Measurements from ENCODE around the gene HGD.

GRCh38 chr3:120614765-120615164 lies 67.3 kb downstream of the HGD start:
- TF ChIP-seq POLR2AphosphoS5 (IDR thresholded peaks at IDR 0.05; ENCODE audit: low read depth, low read length) (no peak), FOXP2 (optimal IDR thresholded peaks at IDR 0.05; ENCODE audit: borderline replicate concordance, extremely low read depth, extremely low read length, insufficient read depth) (no peak), TAF1 (IDR thresholded peaks at IDR 0.05; ENCODE audit: borderline replicate concordance, insufficient read depth, low read length) (no peak), SIN3A (IDR thresholded peaks at IDR 0.05; ENCODE audit: borderline replicate concordance, insufficient read depth, low read length) (no peak)
- TF ChIP-seq, protein P1, sequence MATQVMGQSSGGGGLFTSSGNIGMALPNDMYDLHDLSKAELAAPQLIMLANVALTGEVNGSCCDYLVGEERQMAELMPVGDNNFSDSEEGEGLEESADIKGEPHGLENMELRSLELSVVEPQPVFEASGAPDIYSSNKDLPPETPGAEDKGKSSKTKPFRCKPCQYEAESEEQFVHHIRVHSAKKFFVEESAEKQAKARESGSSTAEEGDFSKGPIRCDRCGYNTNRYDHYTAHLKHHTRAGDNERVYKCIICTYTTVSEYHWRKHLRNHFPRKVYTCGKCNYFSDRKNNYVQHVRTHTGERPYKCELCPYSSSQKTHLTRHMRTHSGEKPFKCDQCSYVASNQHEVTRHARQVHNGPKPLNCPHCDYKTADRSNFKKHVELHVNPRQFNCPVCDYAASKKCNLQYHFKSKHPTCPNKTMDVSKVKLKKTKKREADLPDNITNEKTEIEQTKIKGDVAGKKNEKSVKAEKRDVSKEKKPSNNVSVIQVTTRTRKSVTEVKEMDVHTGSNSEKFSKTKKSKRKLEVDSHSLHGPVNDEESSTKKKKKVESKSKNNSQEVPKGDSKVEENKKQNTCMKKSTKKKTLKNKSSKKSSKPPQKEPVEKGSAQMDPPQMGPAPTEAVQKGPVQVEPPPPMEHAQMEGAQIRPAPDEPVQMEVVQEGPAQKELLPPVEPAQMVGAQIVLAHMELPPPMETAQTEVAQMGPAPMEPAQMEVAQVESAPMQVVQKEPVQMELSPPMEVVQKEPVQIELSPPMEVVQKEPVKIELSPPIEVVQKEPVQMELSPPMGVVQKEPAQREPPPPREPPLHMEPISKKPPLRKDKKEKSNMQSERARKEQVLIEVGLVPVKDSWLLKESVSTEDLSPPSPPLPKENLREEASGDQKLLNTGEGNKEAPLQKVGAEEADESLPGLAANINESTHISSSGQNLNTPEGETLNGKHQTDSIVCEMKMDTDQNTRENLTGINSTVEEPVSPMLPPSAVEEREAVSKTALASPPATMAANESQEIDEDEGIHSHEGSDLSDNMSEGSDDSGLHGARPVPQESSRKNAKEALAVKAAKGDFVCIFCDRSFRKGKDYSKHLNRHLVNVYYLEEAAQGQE (IDR thresholded peaks at IDR 0.05; ENCODE audit: insufficient read depth in 1 of 2, low read depth in 2 of 2, low read length in 2 of 2) = no peak
